Measurements from ENCODE around the gene PLCB1.

GRCh38 chr20:8912731-8913130, 780.7 kb downstream of the PLCB1 start:
- TF ChIP-seq, protein P1, sequence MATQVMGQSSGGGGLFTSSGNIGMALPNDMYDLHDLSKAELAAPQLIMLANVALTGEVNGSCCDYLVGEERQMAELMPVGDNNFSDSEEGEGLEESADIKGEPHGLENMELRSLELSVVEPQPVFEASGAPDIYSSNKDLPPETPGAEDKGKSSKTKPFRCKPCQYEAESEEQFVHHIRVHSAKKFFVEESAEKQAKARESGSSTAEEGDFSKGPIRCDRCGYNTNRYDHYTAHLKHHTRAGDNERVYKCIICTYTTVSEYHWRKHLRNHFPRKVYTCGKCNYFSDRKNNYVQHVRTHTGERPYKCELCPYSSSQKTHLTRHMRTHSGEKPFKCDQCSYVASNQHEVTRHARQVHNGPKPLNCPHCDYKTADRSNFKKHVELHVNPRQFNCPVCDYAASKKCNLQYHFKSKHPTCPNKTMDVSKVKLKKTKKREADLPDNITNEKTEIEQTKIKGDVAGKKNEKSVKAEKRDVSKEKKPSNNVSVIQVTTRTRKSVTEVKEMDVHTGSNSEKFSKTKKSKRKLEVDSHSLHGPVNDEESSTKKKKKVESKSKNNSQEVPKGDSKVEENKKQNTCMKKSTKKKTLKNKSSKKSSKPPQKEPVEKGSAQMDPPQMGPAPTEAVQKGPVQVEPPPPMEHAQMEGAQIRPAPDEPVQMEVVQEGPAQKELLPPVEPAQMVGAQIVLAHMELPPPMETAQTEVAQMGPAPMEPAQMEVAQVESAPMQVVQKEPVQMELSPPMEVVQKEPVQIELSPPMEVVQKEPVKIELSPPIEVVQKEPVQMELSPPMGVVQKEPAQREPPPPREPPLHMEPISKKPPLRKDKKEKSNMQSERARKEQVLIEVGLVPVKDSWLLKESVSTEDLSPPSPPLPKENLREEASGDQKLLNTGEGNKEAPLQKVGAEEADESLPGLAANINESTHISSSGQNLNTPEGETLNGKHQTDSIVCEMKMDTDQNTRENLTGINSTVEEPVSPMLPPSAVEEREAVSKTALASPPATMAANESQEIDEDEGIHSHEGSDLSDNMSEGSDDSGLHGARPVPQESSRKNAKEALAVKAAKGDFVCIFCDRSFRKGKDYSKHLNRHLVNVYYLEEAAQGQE (IDR thresholded peaks at IDR 0.05; ENCODE audit: insufficient read depth in 1 of 2, low read depth in 2 of 2, low read length in 2 of 2): no peak
- TF ChIP-seq TAF1 (IDR thresholded peaks at IDR 0.05; ENCODE audit: borderline replicate concordance, insufficient read depth, low read length) (no peak), POLR2AphosphoS5 (IDR thresholded peaks at IDR 0.05; ENCODE audit: low read depth, low read length) (no peak), SIN3A (IDR thresholded peaks at IDR 0.05; ENCODE audit: borderline replicate concordance, insufficient read depth, low read length) (no peak), FOXP2 (optimal IDR thresholded peaks at IDR 0.05; ENCODE audit: borderline replicate concordance, extremely low read depth, extremely low read length, insufficient read depth) (no peak)
